ENCODE measurements around the gene PPT2. TPM values are rescaled to one million over a fixed set of nuclear protein-coding genes. Genes with fewer than 3 reads are reported as not detected.

PPT2 gene
- total RNA-seq, 6 donors from 2014 or later = 7.0 to 64.8 (median 16.8) TPM

DNA sequence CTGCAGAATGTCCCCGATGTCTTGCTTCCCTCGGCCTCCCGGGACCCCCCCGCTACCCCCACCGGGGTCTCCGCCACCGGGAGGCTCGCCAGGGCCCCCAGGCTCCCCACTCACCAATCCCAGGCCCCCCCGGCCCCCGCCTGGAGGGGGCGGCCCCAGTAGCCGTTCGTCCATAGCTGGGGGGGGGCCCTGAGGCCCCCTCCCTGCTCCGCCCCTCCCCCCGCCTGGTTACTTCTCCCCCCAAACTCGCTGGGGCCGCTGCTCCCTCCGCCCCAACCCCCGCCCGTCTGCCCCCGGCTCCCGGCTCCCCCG, 35.8 kb downstream of the PPT2 start:
- H3K4me3 ChIP-seq = peak overlapping the region; percentile 72 to 96 (median 83)
- TF ChIP-seq, protein P1, sequence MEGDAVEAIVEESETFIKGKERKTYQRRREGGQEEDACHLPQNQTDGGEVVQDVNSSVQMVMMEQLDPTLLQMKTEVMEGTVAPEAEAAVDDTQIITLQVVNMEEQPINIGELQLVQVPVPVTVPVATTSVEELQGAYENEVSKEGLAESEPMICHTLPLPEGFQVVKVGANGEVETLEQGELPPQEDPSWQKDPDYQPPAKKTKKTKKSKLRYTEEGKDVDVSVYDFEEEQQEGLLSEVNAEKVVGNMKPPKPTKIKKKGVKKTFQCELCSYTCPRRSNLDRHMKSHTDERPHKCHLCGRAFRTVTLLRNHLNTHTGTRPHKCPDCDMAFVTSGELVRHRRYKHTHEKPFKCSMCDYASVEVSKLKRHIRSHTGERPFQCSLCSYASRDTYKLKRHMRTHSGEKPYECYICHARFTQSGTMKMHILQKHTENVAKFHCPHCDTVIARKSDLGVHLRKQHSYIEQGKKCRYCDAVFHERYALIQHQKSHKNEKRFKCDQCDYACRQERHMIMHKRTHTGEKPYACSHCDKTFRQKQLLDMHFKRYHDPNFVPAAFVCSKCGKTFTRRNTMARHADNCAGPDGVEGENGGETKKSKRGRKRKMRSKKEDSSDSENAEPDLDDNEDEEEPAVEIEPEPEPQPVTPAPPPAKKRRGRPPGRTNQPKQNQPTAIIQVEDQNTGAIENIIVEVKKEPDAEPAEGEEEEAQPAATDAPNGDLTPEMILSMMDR (IDR thresholded peaks at IDR 0.05) = no peak
- TF ChIP-seq POLR2A (IDR thresholded peaks at IDR 0.05) (no peak), POLR2AphosphoS5 (IDR thresholded peaks at IDR 0.05) (no peak), EP300 (IDR thresholded peaks at IDR 0.05) (no peak)
- ATAC-seq (ENCODE audit: low FRiP score in 2 of 2) (peak in 1 of 2 donors; percentile 10), DNase-seq (peak in 1 of 2 donors; percentile 89)
- peak overlapping the region; percentile 93 to 98 (median 96) for H3K27ac ChIP-seq
- H3K36me3 ChIP-seq = peaks cover 0 to 24% (median 12%) of the 10 kb centered on the region in 4 donors
- no peaks in the 10 kb centered on the region for H3K27me3 ChIP-seq
- peaks cover 69 to 81% (median 77%) of the 10 kb centered on the region in 4 donors for H3K4me1 ChIP-seq
- no peaks in the 10 kb centered on the region for H3K9me3 ChIP-seq
- 19% methylated on average over 4 of the region's 23 CpGs; no CpG with 5 or more reads in 1 of the 2 donors for WGBS, 2 donors

DNA sequence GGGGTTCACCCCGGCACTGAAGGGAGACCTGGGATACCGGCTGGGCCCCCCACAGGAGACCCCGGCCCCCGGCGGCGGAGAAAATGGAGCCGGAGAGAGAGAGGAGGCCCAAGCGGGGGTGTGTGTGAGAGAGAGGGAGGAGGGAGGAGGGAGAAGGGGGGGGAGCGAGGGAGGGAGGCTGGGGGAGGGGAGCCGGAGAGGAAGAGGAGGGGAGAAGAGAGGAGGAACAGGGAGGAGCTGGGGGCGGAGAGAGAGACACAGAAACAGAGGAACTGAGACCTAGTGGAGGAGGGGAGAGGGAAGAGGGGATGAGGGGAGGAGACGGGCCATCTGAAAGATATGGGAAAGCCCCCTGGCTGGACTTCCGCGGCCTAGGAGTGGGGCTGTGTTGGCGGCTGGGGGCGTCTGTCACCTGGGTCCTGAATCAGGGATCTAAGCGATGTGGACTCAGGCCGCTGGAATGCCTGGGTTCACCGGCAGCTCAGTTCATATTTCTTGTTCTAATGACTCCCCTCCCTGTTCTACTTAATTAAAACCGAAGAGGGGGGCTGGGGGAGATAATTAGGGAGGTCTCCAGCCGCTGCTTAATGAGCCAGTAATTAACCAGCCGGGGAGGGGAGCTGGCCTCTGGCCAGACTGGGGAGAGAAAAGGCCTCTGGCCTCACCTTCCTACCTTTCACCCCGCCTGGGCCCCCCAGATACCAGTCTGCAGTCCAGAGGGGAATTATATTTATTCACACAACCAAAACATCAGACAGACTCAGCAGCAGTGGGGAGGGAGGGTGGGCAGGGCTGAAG, 36.3 kb downstream of the PPT2 start, which contains the start of gene PBX2:
Gene PBX2, minus strand, starts transcription at position 149 of the 798 bp plus-strand sequence. CDS start 287 bp downstream, outside the sequence.
- Histone ChIP-seq H3K36me3 (peaks cover 0 to 24% (median 12%) of the 10 kb centered on the region in 4 donors), H3K4me1 (peaks cover 72 to 87% (median 82%) of the 10 kb centered on the region in 4 donors), H3K27me3 (no peaks in the 10 kb centered on the region), H3K27ac (peak within 1 kb of the TSS; percentile 93 to 98 (median 96)), H3K4me3 (peak within 1 kb of the TSS; percentile 72 to 96 (median 83)), H3K9me3 (no peaks in the 10 kb centered on the region)
- WGBS, 2 donors = 1 to 2% methylated on average over 16 to 19 of the region's 23 CpGs
- peak in 1 of 2 donors; percentile 95 for DNase-seq
- peak; percentile 54 to 88 for TF ChIP-seq POLR2AphosphoS5 (IDR thresholded peaks at IDR 0.05)
- TF ChIP-seq POLR2A (IDR thresholded peaks at IDR 0.05) = peak in 2 of 4 donors; percentile 87 to 92
- TF ChIP-seq, protein P1 (IDR thresholded peaks at IDR 0.05) = no peak
- peak; percentile 83 to 88 for ATAC-seq (ENCODE audit: low FRiP score in 2 of 2)

DNA sequence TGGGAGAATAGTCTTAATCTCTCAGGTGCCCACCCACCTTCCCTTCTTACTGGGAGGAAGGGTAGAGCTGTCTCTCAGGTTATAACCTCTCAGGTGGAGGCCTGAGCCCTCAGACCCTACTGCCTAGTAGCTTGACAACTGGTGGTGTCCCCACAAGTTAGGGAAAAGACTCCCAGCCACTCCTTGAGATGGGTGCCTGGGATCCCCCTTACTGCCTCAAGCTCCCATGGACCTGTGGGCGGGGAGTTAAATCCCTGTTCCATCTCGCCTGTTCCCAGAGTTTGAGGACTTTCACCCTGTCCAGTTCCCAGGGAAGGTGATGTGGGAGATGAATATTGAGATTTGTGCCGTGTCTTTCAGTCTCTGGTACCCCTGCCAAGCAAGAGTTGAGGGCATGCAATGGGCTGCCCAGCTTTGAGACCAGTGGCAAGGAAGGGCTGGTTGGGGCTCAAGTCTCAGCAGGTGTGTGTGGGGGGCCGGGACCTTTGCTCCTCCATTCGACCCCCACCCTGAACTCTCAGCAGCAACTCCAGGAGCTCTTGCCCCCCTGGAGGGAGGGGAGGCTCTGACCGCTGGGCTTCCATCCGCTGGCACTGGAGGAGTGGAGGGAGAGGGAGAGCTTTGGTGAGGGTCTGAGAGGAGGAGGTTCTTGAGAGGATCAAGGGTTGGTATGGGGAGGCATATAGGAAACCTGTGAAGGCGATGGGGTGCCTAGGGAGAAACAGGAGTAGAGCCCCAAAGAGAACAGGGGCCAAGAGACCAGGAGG, 37.2 kb downstream of the PPT2 start:
- 78 to 82% methylated on average over 6 to 8 of the region's 8 CpGs for WGBS, 2 donors
- H3K27me3 ChIP-seq = no peaks in the 10 kb centered on the region
- peaks cover 0 to 22% (median 11%) of the 10 kb centered on the region in 4 donors for H3K36me3 ChIP-seq
- H3K4me1 ChIP-seq = peaks cover 68 to 82% (median 77%) of the 10 kb centered on the region in 4 donors
- H3K27ac ChIP-seq = peak overlapping the region; percentile 93 to 98 (median 96)
- no peak for DNase-seq
- H3K4me3 ChIP-seq = peak overlapping the region in 3 of 4 donors; percentile 72 to 96 (median 80)
- ATAC-seq (ENCODE audit: low FRiP score in 2 of 2) = no peak
- TF ChIP-seq POLR2A (IDR thresholded peaks at IDR 0.05) = no peak
- TF ChIP-seq, protein P1 (IDR thresholded peaks at IDR 0.05) = no peak
- no peaks in the 10 kb centered on the region for H3K9me3 ChIP-seq

DNA sequence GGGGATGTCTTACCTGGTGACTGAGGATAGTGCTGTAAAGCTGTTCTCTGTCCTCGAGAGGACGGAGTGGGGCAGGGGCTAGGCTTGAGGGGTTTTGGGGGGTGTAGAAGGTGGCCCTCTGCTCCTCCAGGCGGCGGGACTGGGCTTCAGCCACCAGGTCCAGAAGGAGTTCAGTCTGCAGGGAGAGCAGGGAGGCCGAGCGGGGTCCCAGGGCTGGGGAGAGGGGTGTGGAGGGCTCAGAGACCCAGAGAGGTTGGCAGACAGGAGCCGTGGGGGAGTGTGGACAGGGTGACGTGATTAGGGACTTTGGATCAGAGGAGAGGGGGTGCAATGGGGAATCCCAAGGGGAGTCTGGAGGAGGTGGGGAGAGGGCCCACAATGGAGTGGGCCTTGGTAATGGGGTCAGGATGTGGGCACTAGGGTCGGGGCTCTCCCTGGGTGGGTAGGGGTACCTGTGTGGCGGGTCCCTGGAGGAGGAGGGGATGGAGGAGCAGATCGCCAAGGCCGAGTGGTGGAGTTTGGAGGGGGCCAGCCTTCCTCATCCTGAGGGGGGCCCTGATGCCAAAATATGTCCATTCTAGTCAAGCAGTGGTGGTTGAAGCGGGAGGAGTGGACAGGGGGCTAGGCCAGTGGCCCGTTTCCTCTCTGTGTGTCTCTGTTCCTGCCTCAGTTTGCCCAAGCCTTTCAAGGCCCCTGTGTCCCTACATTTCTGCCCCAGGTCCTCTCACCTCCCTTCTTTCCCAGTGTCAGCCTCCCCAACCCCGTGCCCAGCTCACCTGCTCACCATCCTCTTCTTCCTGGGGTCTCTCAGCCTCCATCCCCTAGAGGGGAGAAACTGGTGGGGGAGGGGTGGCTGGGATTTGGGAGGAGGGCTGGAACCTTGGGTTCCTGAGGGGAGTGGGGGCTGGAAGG, 38.0 kb downstream of the PPT2 start:
- DNase-seq = no peak

More for the DNA sequence above, 38.0 kb downstream of the PPT2 start:
- Histone ChIP-seq H3K4me3 (peak overlapping the region in 3 of 4 donors; percentile 72 to 96 (median 80)), H3K4me1 (peaks cover 68 to 82% (median 74%) of the 10 kb centered on the region in 4 donors), H3K27ac (peak overlapping the region; percentile 93 to 98 (median 96)), H3K9me3 (no peaks in the 10 kb centered on the region), H3K36me3 (peaks cover 0 to 14% (median 5%) of the 10 kb centered on the region in 4 donors), H3K27me3 (no peaks in the 10 kb centered on the region)
- no peak for ATAC-seq (ENCODE audit: low FRiP score in 2 of 2)
- 52 to 62% methylated on average over 15 of the region's 15 CpGs for WGBS, 2 donors
- TF ChIP-seq EP300 (IDR thresholded peaks at IDR 0.05) = no peak
- no peak for TF ChIP-seq POLR2AphosphoS5 (IDR thresholded peaks at IDR 0.05)
- TF ChIP-seq, protein P1 (IDR thresholded peaks at IDR 0.05) = no peak
- TF ChIP-seq POLR2A (IDR thresholded peaks at IDR 0.05) = no peak
